ENCODE measurements around the gene GOLGA6L26.
A peak's percentile ranks its signal among the peaks of the same experiment; 100 is the strongest.
"Not testable (repeated sequence)": the region's sequence is repeated elsewhere in the genome, so short reads cannot be mapped to it uniquely, and the experiment has no call there.

The GOLGA6L26 gene

GRCh38 chr15:23305921-23306320, 28.1 kb downstream of the GOLGA6L26 start:
- H3K36me3 ChIP-seq (replicated peaks): peaks cover 17% of the 10 kb centered on the region
- H3K27me3 ChIP-seq (ENCODE audit: low read depth); H3K4me1 ChIP-seq; DNase-seq (ENCODE audit: low spot score in 2 of 2); H3K9me3 ChIP-seq; H3K4me3 ChIP-seq; in situ Hi-C loops (cut with MboI; ENCODE audit: low sequenced_read_pairs): not testable (repeated sequence)

- in situ Hi-C loops (cut with MboI; ENCODE audit: low sequenced_read_pairs); H3K9me3 ChIP-seq; H3K27me3 ChIP-seq (ENCODE audit: low read depth); H3K4me1 ChIP-seq; DNase-seq (ENCODE audit: low spot score in 2 of 2): not testable (repeated sequence)
- H3K4me3 ChIP-seq: peak overlapping the region; percentile 41
- H3K36me3 ChIP-seq (replicated peaks): peaks cover 11% of the 10 kb centered on the region
These were observed 29.2 kb downstream of the GOLGA6L26 start for GRCh38 chr15:23304805-23305204.

GRCh38 chr15:23304267-23304666, 29.7 kb downstream of the GOLGA6L26 start:
- in situ Hi-C loops (cut with MboI; ENCODE audit: low sequenced_read_pairs); H3K9me3 ChIP-seq; H3K36me3 ChIP-seq (replicated peaks); DNase-seq (ENCODE audit: low spot score in 2 of 2); H3K4me1 ChIP-seq; H3K27me3 ChIP-seq (ENCODE audit: low read depth): not testable (repeated sequence)
- H3K4me3 ChIP-seq: peak overlapping the region; percentile 41

- in situ Hi-C loops (cut with MboI; ENCODE audit: low sequenced_read_pairs): not testable (repeated sequence)
- peak in 1 of 2 experiments; percentile 61 for DNase-seq (ENCODE audit: low spot score in 2 of 2)
These were observed 30.3 kb downstream of the GOLGA6L26 start for GRCh38 chr15:23303654-23304053.

GRCh38 chr15:23303246-23303645, 30.8 kb downstream of the GOLGA6L26 start:
- H3K4me3 ChIP-seq; DNase-seq (ENCODE audit: low spot score in 2 of 2); H3K36me3 ChIP-seq (replicated peaks); H3K9me3 ChIP-seq; in situ Hi-C loops (cut with MboI; ENCODE audit: low sequenced_read_pairs); H3K27me3 ChIP-seq (ENCODE audit: low read depth); H3K4me1 ChIP-seq: not testable (repeated sequence)

More at GRCh38 chr15:23303654-23304053, 30.3 kb downstream of the GOLGA6L26 start:
- H3K27me3 ChIP-seq (ENCODE audit: low read depth); H3K36me3 ChIP-seq (replicated peaks); H3K4me1 ChIP-seq; H3K9me3 ChIP-seq: not testable (repeated sequence)
- peak overlapping the region; percentile 41 for H3K4me3 ChIP-seq
